ENCODE measurements around the gene SLC41A1. TPM values are rescaled to one million over a fixed set of nuclear protein-coding genes. Genes with fewer than 3 reads are reported as not detected.
A peak's percentile ranks its signal among the peaks of the same experiment; 100 is the strongest.

Gene SLC41A1
- polyA plus RNA-seq, 3 donors from 2014 or later: 5.2 to 14.9 (median 6.4) TPM

GRCh38 chr1:205775015-205775716, 37.8 kb downstream of the SLC41A1 start, which contains the start of gene RAB29:
TSS of gene RAB29 (minus strand) at chr1:205775482. CDS start at chr1:205774956, 526 bp downstream.
- peak; percentile 94 to 96 (median 94) for DNase-seq
- Mint-ChIP-seq H3K4me1 (peaks cover 74 to 80% of the 10 kb centered on the region in 2 donors), H3K27ac (peak within 1 kb of the TSS; percentile 100), H3K27me3 (ENCODE audit: low read depth in 3 of 3) (peaks cover 17 to 25% (median 18%) of the 10 kb centered on the region in 3 donors), H3K9me3 (no peaks in the 10 kb centered on the region), H3K4me3 (peak within 1 kb of the TSS; percentile 97 to 100 (median 99)), H3K36me3 (peaks cover under 1 to 16% (median 15%) of the 10 kb centered on the region in 3 donors)

GRCh38 chr1:205774198-205775014, 38.6 kb downstream of the SLC41A1 start:
- peak; percentile 55 to 65 (median 64) for DNase-seq
- H3K27me3 Mint-ChIP-seq (ENCODE audit: low read depth in 3 of 3): peaks cover 17 to 25% (median 18%) of the 10 kb centered on the region in 3 donors
- H3K36me3 Mint-ChIP-seq: peaks cover 4 to 23% (median 19%) of the 10 kb centered on the region in 3 donors
- no peaks in the 10 kb centered on the region for H3K9me3 Mint-ChIP-seq
- peak overlapping the region; percentile 97 to 100 (median 99) for H3K4me3 Mint-ChIP-seq
- peak overlapping the region; percentile 100 for H3K27ac Mint-ChIP-seq
- H3K4me1 Mint-ChIP-seq: peaks cover 74 to 86% of the 10 kb centered on the region in 2 donors

DNA sequence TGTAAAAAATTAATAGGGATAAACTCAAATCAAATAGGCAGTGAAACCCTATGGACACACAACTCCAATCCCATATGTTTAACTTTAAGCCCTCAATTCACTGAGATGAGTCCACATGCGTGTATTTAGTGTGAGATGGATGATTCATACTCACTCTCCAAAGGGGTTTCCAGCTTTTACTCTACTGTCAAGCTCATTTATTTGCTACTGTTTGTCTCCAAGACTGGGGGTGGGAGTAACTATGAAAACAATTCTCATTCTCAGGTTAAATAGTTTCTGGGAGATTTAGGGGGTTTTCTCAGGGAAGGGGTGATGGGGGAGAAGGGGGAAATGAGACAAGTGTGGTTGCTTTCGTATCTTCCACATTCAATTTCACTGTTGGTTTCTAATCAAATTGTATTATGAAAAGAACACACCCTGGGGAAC, 40.4 kb downstream of the SLC41A1 start:
- Mint-ChIP-seq H3K36me3 (peaks cover 4 to 30% (median 19%) of the 10 kb centered on the region in 3 donors), H3K27me3 (ENCODE audit: low read depth in 3 of 3) (peaks cover 17 to 25% (median 18%) of the 10 kb centered on the region in 3 donors), H3K4me1 (peaks cover 63 to 85% of the 10 kb centered on the region in 2 donors), H3K4me3 (peak overlapping the region; percentile 97 to 100 (median 99)), H3K27ac (peak overlapping the region; percentile 100), H3K9me3 (no peaks in the 10 kb centered on the region)
- peak in 1 of 3 donors; percentile 12 for DNase-seq

DNA sequence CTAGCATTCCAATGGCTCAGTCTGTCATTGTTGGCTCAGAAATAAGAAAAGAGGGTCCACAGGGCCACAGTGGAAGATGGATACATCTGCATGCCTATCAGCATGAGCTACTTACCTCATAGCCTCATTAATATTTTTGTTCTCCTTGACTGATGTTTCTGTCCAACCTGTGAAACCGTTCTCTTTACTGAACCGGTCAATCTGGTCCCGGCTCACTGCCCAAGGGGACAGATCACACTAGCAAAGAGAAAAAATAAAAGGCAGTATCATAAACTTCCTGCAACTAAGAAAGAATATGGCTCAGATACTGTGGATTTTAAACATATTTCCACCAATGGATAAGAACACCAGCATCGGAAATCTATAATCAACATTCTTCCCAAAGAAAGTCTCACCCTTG, 42.4 kb downstream of the SLC41A1 start:
- Mint-ChIP-seq H3K27ac (peak overlapping the region; percentile 72 to 100 (median 100)), H3K4me1 (peaks cover 55 to 90% of the 10 kb centered on the region in 2 donors)

GRCh38 chr1:205769641-205770365, 43.2 kb downstream of the SLC41A1 start:
- no peak for DNase-seq
- peaks cover 4 to 40% (median 19%) of the 10 kb centered on the region in 3 donors for H3K36me3 Mint-ChIP-seq
- peaks cover 54 to 91% of the 10 kb centered on the region in 2 donors for H3K4me1 Mint-ChIP-seq
- H3K27ac Mint-ChIP-seq: peak overlapping the region; percentile 30 to 100 (median 100)
- peaks cover 9 to 15% (median 10%) of the 10 kb centered on the region in 3 donors for H3K27me3 Mint-ChIP-seq (ENCODE audit: low read depth in 3 of 3)
- peaks cover 0 to 2% (median 0%) of the 10 kb centered on the region in 6 donors for H3K9me3 Mint-ChIP-seq
- no peak overlapping the region for H3K4me3 Mint-ChIP-seq

More for the DNA sequence above, 42.4 kb downstream of the SLC41A1 start:
- Mint-ChIP-seq H3K36me3 (peaks cover 4 to 40% (median 19%) of the 10 kb centered on the region in 3 donors), H3K4me3 (peak overlapping the region in 3 of 5 donors; percentile 9 to 19 (median 15)), H3K27me3 (ENCODE audit: low read depth in 3 of 3) (peaks cover 17 to 23% (median 17%) of the 10 kb centered on the region in 3 donors), H3K9me3 (no peaks in the 10 kb centered on the region)
- no peak for DNase-seq

DNA sequence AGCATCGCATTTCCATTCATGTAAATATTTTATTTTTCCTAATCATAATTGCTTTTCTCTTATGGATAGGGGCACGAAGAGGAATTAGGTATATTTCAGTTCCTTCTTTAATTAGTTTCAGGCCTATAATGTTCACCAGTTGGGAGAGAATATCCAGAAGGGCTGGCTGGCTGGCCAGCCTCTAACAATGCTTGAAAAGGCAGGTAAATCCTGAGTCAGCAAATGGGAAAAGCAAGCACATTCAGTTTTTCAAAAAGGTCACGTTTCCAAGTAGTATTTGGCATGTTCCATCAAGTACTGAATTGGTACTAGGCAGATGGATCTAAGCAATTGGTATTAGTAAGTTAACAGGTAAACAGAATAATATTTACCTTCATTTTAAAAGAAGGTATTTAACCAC, 45.8 kb downstream of the SLC41A1 start:
- no peak for DNase-seq
- peaks cover 12 to 39% (median 14%) of the 10 kb centered on the region in 3 donors for H3K36me3 Mint-ChIP-seq
- peaks cover 35 to 83% of the 10 kb centered on the region in 2 donors for H3K4me1 Mint-ChIP-seq
- H3K9me3 Mint-ChIP-seq: peaks cover 0 to 2% (median 0%) of the 10 kb centered on the region in 6 donors
- peak overlapping the region in 5 of 6 donors; percentile 72 to 81 (median 75) for H3K27ac Mint-ChIP-seq
- no peaks in the 10 kb centered on the region for H3K27me3 Mint-ChIP-seq (ENCODE audit: low read depth in 3 of 3)
- H3K4me3 Mint-ChIP-seq: no peak overlapping the region

- Mint-ChIP-seq H3K9me3 (peaks cover 0 to 2% (median 0%) of the 10 kb centered on the region in 6 donors), H3K27me3 (ENCODE audit: low read depth in 3 of 3) (no peaks in the 10 kb centered on the region), H3K4me1 (peaks cover 28 to 76% of the 10 kb centered on the region in 2 donors), H3K27ac (peak overlapping the region; percentile 65 to 86 (median 81)), H3K36me3 (peaks cover 9 to 39% (median 14%) of the 10 kb centered on the region in 3 donors), H3K4me3 (no peak overlapping the region)
- no peak for DNase-seq
These were observed 46.4 kb downstream of the SLC41A1 start for GRCh38 chr1:205766570-205766969.

- Mint-ChIP-seq H3K9me3 (peaks cover 0 to 2% (median 0%) of the 10 kb centered on the region in 6 donors), H3K27me3 (ENCODE audit: low read depth in 3 of 3) (peaks cover 0 to 1% (median 0%) of the 10 kb centered on the region in 3 donors), H3K4me3 (no peak overlapping the region), H3K4me1 (peaks cover 23 to 71% of the 10 kb centered on the region in 2 donors), H3K27ac (peak overlapping the region; percentile 65 to 86 (median 81)), H3K36me3 (peaks cover 4 to 39% (median 14%) of the 10 kb centered on the region in 3 donors)
- DNase-seq: no peak
These were observed 47.0 kb downstream of the SLC41A1 start for GRCh38 chr1:205766038-205766437.

DNA sequence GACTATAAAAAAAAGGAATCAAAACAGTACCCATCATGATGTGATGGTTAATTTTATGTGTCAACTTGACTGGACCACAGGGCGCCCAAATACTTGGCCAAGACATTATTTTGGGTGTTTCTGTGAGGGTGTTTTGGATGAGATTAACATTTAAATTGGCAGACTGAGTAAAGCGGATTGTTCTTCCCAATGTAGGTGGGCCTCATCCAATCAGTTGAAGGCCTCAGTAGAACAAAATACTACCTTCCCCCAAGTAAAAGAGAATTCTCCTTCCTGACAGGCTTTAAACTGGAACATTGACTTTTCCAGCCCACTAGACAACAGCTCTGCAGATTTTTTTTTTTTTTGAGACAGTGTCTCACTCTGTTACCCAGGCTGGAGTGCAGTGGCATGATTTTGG, 48.4 kb downstream of the SLC41A1 start:
- DNase-seq: no peak
- H3K9me3 Mint-ChIP-seq: peaks cover 0 to 2% (median 0%) of the 10 kb centered on the region in 6 donors
- peaks cover 0 to 25% (median 10%) of the 10 kb centered on the region in 3 donors for H3K36me3 Mint-ChIP-seq
- H3K27ac Mint-ChIP-seq: peak overlapping the region in 4 of 6 donors; percentile 45 to 69 (median 51)
- no peak overlapping the region for H3K4me3 Mint-ChIP-seq
- H3K4me1 Mint-ChIP-seq: peaks cover 17 to 56% of the 10 kb centered on the region in 2 donors
- peaks cover 0 to 1% (median 0%) of the 10 kb centered on the region in 3 donors for H3K27me3 Mint-ChIP-seq (ENCODE audit: low read depth in 3 of 3)

DNA sequence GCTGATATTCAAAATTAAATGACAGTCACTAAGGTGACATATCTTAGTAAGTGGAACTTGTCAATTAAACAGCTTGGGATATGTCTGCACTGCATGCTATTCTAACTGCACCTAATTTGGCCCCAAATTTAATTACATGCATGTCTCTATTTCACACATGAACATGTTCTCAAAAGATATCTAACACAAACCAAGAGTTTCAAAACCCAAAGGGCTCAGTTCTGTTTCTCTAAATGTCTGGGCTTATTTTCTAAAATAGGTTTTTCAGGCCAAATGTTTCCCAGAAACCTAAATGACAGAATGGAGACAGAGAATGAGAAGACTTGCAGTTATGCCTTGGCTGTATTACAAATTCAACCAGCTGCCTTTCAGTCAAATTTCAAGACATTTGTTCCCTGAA, 49.0 kb downstream of the SLC41A1 start:
- H3K27ac Mint-ChIP-seq: peak overlapping the region in 5 of 6 donors; percentile 38 to 69 (median 56)
- peaks cover 0 to 2% (median 0%) of the 10 kb centered on the region in 6 donors for H3K9me3 Mint-ChIP-seq
- H3K4me1 Mint-ChIP-seq: peaks cover 17 to 53% of the 10 kb centered on the region in 2 donors
- no peak for DNase-seq
- peaks cover 0 to 23% (median 10%) of the 10 kb centered on the region in 3 donors for H3K36me3 Mint-ChIP-seq
- peaks cover 0 to 1% (median 0%) of the 10 kb centered on the region in 3 donors for H3K27me3 Mint-ChIP-seq (ENCODE audit: low read depth in 3 of 3)
- H3K4me3 Mint-ChIP-seq: no peak overlapping the region

DNA sequence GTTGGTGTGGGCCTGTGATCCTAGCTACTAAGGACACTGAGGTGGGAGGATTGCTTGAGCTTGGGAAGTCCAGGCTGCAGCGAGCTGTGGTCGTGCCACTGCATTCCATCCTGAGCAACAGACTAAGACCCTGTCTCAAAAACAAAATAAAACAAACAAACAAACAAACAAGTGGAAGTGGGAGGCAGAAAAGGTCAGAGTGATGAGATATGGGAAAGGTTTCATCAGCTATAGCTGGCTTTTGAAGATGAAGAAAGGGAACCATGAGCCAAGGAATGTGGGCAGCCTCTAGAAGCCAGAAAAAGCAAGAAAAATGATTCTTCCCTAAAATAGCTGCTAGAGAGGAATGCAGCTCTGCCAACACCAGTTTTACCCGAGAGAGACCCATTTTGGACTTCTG, 52.4 kb downstream of the SLC41A1 start:
- no peak overlapping the region for H3K4me3 Mint-ChIP-seq

GRCh38 chr1:205756552-205756951, 56.4 kb downstream of the SLC41A1 start:
- no peak for DNase-seq
- no peak overlapping the region for H3K27ac Mint-ChIP-seq
- H3K9me3 Mint-ChIP-seq: no peaks in the 10 kb centered on the region
- peaks cover 0 to 1% (median 0%) of the 10 kb centered on the region in 3 donors for H3K27me3 Mint-ChIP-seq (ENCODE audit: low read depth in 3 of 3)
- peaks cover 1 to 4% of the 10 kb centered on the region in 2 donors for H3K4me1 Mint-ChIP-seq
- peaks cover 5 to 6% (median 5%) of the 10 kb centered on the region in 3 donors for H3K36me3 Mint-ChIP-seq
- H3K4me3 Mint-ChIP-seq: no peak overlapping the region

More for the DNA sequence above, 52.4 kb downstream of the SLC41A1 start:
- DNase-seq: no peak
- peaks cover 0 to 1% (median 0%) of the 10 kb centered on the region in 3 donors for H3K27me3 Mint-ChIP-seq (ENCODE audit: low read depth in 3 of 3)
- peaks cover 8 to 22% of the 10 kb centered on the region in 2 donors for H3K4me1 Mint-ChIP-seq
- H3K36me3 Mint-ChIP-seq: peaks cover 6 to 15% (median 11%) of the 10 kb centered on the region in 3 donors
- peaks cover 0 to 2% (median 0%) of the 10 kb centered on the region in 6 donors for H3K9me3 Mint-ChIP-seq
- H3K27ac Mint-ChIP-seq: peak overlapping the region in 4 of 6 donors; percentile 45 to 79 (median 64)

All from immature natural killer cell (primary cell).